HTR-8/SVneo (cell line): ENCODE measurements around the gene CCDC148.
A peak's percentile ranks its signal among the peaks of the same experiment; 100 is the strongest.
"Not testable (repeated sequence)": the region's sequence is repeated elsewhere in the genome, so short reads cannot be mapped to it uniquely, and the experiment has no call there.

Experiments used
- DNase-seq: peaks from one replicate; pipeline ENCODE4 v3.0.0; 2011; ENCODE audit warnings: low spot score, mixed read lengths; ENCODE audit not compliant: insufficient read length
- FAIRE-seq: peaks from 2 replicates; lab custom pipeline; 2011; peaks lifted over from hg19 to GRCh38; lab: Jason Lieb, UNC

The CCDC148 gene

DNA sequence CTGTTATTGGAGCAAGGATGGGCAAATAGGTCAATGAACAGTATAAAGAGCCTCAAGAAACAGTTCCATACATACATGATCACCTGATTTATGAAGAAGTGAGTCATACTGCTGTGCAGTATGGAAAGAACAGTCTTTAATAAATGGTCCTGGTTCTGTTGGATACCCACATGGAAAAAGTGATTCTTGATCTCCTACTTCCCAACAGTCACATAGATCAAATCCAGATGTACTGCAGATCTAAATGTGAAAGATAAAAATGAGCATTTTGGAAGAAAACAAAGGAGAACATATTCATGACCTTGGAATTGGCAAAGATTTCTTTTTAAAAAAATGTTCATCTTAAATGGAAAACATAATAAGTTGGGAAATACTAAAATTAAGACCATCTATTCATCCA is 75.8 kb downstream of the CCDC148 start:
- no peak for FAIRE-seq
- DNase-seq, result no peak

DNA sequence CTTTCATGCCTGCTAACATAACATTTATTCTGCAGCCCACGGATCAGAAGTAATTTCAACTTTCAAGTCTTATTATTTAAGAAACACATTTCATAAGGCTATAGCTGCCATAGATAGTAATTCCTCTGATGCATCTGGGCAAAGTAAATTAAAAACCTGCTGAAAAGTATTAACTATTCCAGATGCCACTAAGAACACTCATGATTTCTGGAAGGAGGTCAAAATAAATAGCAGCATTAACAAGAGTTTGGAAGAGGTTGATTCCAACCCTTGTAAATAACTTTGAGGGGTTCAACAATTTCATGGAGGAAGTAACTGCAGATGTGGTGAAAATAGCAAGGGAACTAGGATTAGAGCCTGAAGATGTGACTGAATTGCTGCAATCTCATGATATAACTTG is 77.6 kb downstream of the CCDC148 start:
- no peak for DNase-seq
- no peak for FAIRE-seq

DNA sequence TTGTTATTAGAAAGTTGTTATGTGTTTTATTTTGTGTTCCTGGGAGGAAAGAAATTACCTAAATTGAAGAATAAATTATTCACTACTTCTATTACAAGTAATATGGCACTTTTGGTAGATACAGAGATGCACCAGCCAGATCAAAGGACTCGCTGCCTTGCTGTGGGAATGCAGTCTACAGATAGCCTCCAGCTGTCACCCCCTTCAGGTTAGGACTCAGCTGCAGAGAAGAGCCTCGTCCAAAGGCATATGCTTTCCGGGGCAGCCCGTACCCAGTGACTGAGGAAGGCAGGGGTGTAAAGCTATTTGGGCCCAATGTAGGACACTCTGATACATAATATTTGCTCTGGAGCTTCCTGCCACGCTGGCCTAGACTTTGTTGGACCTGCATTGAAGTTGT is 90.2 kb downstream of the CCDC148 start:
- no peak for DNase-seq
- FAIRE-seq, result no peak

DNA sequence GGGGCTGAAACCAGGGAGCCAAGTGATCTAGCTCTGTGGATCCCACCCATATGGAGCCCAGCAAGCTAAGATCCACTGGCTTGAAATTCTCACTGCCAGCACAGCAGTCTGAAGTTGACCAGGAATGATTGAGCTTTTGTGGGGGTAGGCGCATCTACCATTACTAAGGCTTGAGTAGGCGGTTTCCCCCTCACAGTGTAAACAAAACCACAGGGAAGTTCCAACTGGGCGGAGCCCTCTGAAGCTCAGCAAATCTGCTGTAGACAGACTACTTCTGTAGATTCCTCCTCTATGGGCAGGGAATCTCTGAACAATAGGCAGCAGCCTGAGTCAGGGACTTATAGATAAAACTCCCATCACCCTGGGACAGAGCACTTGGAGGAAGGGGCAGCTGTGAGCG is 96.7 kb downstream of the CCDC148 start:
- DNase-seq, result peak; percentile 2
- FAIRE-seq, result no peak

DNA sequence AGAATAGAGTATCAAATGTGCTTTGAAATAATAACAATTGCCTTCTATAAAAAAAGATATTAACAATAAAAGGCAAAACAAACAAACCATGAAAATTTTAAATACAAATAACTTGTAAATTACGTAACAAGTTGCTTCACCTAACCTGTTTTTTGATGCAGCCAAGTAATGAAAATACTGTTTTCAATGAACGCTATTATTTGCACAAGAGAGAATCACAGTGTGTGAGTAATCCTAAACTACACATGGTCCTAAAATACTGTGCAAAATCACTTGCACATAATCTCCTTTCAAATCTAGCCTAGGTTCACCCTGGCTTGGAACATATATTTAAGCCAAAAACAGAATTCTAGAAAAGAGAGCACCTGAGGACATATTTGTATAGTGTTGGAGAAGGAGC is 98.9 kb downstream of the CCDC148 start:
- DNase-seq (no peak), FAIRE-seq (no peak)

DNA sequence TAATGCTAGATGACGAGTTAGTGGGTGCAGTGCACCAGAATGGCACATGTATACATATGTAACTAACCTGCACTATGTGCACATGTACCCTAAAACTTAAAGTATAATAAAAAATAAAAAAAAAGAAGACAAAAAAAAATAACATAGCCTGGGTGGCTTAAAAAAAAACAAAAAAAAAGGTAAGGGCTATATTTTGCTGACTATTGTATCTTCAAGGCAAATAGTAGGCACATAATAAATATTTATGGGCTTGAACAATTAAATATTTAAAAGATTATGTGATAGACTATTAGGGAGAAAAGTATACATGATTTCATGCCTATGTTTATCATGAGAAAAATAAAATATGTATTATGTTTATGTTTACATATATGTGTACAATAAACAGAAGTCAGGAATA is 99.4 kb downstream of the CCDC148 start:
- DNase-seq (no peak), FAIRE-seq (no peak)

DNA sequence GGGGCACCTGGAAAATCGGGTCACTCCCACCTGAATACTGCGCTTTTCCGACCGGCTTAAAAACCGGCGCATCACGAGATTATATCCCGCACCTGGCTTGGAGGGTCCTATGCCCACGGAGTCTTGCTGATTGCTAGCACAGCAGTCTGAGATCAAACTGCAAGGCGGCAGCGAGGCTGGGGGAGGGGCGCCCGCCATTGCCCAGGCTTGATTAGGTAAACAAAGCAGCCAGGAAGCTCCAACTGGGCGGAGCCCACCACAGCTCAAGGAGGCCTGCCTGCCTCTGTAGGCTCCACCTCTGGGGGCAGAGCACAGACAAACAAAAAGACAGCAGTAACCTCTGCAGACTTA is 105.1 kb downstream of the CCDC148 start:
- not testable (repeated sequence) for FAIRE-seq, DNase-seq

- not testable (repeated sequence) for DNase-seq, FAIRE-seq
Measured at GRCh38 chr2:158350751-158351465, 105.6 kb downstream of the CCDC148 start.

- no peak for FAIRE-seq
- DNase-seq, result no peak
Measured at GRCh38 chr2:158346032-158346431, 110.5 kb downstream of the CCDC148 start.

- DNase-seq (no peak), FAIRE-seq (no peak)
Measured at GRCh38 chr2:158339513-158339912, 117.0 kb downstream of the CCDC148 start.

DNA sequence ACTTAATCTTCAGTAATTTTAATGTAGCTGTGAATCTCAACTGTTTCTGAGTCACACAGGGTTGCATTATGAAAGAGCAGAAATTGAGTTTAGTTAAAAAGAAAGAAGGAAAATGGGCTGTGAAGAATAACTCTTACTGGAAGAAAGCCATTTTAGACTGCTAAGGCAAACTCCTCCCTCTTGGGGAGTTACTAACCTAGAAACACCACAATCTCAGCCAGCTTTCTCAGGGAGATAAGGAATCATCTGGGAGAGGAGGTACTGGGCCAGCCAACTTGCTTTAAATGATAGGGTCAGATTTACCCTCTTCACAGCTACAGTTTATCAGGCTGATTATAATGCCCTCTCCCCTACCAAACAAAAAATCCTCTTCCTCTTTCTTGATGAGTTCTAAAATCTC is 119.5 kb downstream of the CCDC148 start:
- FAIRE-seq, result no peak
- no peak for DNase-seq

DNA sequence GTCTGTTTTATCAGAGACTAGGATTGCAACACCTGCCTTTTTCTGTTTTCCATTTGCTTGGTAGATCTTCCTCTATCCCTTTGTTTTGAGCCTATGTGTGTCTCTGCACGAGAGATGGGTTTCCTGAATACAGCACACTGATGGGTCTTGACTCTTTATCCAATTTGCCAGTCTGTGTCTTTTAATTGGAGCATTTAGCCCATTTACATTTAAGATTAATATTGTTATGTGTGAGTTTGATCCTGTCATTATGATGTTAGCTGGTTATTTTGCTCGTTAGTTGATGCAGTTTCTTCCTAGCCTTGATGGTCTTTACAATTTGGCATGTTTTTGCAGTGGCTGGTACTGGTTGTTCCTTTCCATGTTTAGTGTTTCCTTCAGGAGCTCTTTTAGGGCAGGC is 124.8 kb downstream of the CCDC148 start:
- FAIRE-seq, DNase-seq: not testable (repeated sequence)

DNA sequence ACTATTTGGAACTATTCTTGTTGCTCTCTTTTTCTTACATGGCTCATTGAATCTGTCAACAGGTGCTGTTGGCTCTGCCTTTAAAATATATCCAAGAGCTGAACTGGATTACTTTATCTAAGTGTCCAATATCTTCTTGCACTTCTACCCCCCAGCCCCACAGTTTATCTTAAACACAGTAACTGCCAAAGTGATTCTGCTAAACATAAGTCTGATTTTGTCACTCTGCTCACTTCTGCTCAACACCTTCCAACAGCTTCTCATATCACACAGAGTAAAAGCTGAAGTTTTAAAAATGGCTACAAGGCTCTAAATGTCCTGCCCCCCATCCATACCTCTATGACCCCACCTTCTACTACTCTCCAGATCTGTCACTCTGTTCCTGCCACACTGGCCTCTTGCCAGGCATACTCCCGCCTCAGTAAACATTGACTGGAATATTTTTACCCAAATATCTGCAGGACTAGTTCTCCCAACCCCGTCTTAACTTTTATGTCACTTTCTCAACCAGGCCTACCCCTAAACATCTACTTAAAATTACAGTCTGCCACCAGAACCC is 130.7 kb downstream of the CCDC148 start:
- no peak for FAIRE-seq
- no peak for DNase-seq

DNA sequence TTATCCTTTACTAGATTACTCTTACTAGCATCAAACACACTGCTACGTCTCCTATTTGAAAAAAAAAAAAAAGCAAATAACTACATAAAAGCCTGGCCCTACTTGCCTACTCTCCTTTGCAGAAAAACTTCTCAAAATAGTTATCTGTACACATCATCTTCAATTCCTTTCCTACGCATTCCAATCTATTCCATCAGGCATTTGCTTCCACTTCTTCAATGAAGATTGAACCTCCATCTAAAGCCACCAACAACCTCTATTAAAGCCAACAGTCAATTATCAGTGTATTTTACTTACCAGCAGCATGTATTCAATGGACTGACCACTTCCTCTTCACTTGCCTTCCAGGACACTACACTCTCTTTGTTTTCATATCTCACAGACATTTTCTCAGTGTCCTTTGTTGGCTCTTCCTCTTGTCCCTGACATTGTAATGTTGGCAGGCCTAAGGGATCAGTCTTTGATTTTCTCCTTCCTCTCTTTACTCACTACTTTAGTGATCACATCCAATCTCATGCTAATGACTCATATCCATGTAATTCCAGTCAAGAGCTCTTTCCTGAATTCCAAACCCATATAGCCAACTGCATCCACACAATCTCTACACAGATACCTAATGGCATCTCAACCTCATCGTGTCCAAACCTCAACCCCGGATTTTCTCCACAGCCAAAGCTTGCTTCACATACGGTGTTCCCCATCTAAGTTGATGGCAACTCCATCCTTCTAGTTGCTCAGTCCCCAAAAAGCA is 131.3 kb downstream of the CCDC148 start:
- FAIRE-seq (no peak), DNase-seq (peak; percentile 17)

- DNase-seq, result no peak
- no peak for FAIRE-seq
Measured at GRCh38 chr2:158323381-158323780, 133.2 kb downstream of the CCDC148 start.

GRCh38 chr2:158321264-158321663 is 135.3 kb downstream of the CCDC148 start:
- FAIRE-seq, result no peak
- DNase-seq, result no peak

DNA sequence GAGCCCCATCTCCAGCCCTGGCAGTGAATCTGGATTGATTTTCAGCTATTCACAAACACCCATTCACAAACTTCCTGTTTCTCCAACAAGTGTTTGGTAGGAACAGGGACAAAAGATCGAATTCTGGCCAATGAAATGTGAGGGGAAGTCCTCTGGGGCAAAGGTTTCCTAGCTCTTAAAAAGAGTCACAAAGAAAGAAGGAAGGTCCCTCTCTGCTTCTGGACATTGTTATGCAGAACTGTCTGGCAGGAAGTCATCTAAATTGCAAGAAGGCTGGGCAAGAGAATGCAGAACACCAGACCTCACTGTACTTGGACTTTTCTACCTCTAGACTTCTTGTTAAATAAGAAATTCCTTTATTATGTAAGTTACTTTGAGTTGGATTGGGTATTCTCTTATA is 137.3 kb downstream of the CCDC148 start:
- FAIRE-seq, result no peak
- DNase-seq, result no peak

DNA sequence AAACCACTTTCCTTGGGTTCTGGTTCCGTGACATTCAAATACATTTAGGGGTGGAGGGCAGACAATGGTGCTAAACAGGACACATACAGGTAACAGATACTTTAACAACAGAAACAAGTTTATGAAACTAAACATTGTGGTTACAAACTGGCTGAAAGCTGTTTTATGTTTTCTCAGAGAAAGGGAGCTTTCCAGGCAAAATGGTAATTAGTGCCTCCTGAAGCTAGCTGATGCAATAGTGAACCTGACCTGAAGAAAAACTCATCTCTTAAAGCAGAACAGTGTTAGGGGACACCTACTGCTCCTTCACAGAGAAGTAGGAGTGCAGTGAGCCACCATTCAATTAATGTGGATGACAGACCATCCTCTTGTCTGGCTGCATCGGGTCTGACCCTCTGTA is 138.9 kb downstream of the CCDC148 start:
- no peak for FAIRE-seq
- DNase-seq, result no peak

GRCh38 chr2:158315803-158316414 is 140.6 kb downstream of the CCDC148 start:
- FAIRE-seq, result no peak

GRCh38 chr2:158315000-158315399 is 141.6 kb downstream of the CCDC148 start:
- DNase-seq (no peak), FAIRE-seq (no peak)

More at GRCh38 chr2:158315803-158316414, 140.6 kb downstream of the CCDC148 start:
- DNase-seq, result no peak

- FAIRE-seq, result no peak
Measured at GRCh38 chr2:158313734-158314133, 142.8 kb downstream of the CCDC148 start.

More at GRCh38 chr2:158313734-158314133, 142.8 kb downstream of the CCDC148 start:
- no peak for DNase-seq
